ENCODE results near the gene LARP4.

GRCh38 chr12:50441763-50442162, 41.1 kb downstream of the LARP4 start:
- TF ChIP-seq, protein P1, sequence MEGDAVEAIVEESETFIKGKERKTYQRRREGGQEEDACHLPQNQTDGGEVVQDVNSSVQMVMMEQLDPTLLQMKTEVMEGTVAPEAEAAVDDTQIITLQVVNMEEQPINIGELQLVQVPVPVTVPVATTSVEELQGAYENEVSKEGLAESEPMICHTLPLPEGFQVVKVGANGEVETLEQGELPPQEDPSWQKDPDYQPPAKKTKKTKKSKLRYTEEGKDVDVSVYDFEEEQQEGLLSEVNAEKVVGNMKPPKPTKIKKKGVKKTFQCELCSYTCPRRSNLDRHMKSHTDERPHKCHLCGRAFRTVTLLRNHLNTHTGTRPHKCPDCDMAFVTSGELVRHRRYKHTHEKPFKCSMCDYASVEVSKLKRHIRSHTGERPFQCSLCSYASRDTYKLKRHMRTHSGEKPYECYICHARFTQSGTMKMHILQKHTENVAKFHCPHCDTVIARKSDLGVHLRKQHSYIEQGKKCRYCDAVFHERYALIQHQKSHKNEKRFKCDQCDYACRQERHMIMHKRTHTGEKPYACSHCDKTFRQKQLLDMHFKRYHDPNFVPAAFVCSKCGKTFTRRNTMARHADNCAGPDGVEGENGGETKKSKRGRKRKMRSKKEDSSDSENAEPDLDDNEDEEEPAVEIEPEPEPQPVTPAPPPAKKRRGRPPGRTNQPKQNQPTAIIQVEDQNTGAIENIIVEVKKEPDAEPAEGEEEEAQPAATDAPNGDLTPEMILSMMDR (IDR thresholded peaks at IDR 0.05; ENCODE audit: low read depth, low read length) = no peak
- TF ChIP-seq EZH2phosphoT487 (IDR thresholded peaks at IDR 0.05; ENCODE audit: low read depth) = no peak
